Measurements from ENCODE around the gene TANK. TPM values are rescaled to one million over a fixed set of nuclear protein-coding genes. Genes with fewer than 3 reads are reported as not detected.
A peak's percentile ranks its signal among the peaks of the same experiment; 100 is the strongest.

TANK gene
- total RNA-seq, 1 donor from 2014 or later, result 150 TPM

DNA sequence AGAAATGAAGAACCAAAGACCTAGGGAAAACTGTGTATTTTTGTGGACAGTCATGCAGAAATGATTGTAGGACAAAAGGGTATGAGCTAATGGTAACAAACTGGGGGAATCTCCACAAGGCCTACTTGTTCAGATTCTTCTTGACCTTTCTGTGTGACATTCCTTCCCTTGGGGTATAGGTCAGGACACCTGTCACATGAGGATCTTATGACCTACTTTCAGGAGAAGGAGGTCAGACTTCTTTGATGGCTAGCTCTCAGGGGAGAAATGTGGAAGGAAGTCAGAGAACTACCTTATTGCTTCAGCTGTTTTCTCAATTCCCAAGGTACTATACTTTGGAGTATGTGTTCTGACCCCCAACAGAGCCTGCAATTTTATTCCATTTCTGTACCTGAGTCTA lies 40.7 kb upstream of the TANK start:
- POLR2A ChIA-PET, result no interaction called here
- Mint-ChIP-seq H3K27me3 (no peaks in the 10 kb centered on the region), H3K27ac (no peak overlapping the region), H3K9me3 (no peaks in the 10 kb centered on the region), H3K36me3 (ENCODE audit: low read depth) (no peaks in the 10 kb centered on the region), H3K4me1 (peaks cover 44% of the 10 kb centered on the region), H3K4me3 (no peak overlapping the region)
- ATAC-seq (ENCODE audit: low read depth), result no peak
- CTCF ChIA-PET, result interaction anchor here (1.0 to 1.9 kb wide), 2 partner anchors 17 to 56 kb away, joined by 3 to 6 read pairs; no protein-coding TSS in a partner anchor
- DNase-seq, result no peak
- intact Hi-C loops (cut with micrococcal nuclease), result no loop called here
- TF ChIP-seq, protein P1, sequence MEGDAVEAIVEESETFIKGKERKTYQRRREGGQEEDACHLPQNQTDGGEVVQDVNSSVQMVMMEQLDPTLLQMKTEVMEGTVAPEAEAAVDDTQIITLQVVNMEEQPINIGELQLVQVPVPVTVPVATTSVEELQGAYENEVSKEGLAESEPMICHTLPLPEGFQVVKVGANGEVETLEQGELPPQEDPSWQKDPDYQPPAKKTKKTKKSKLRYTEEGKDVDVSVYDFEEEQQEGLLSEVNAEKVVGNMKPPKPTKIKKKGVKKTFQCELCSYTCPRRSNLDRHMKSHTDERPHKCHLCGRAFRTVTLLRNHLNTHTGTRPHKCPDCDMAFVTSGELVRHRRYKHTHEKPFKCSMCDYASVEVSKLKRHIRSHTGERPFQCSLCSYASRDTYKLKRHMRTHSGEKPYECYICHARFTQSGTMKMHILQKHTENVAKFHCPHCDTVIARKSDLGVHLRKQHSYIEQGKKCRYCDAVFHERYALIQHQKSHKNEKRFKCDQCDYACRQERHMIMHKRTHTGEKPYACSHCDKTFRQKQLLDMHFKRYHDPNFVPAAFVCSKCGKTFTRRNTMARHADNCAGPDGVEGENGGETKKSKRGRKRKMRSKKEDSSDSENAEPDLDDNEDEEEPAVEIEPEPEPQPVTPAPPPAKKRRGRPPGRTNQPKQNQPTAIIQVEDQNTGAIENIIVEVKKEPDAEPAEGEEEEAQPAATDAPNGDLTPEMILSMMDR (IDR thresholded peaks at IDR 0.05), result no peak

GRCh38 chr2:161120775-161121174 lies 39.5 kb upstream of the TANK start:
- no peak overlapping the region for H3K4me3 Mint-ChIP-seq
- TF ChIP-seq, protein P1 (IDR thresholded peaks at IDR 0.05), result no peak
- POLR2A ChIA-PET, result no interaction called here
- DNase-seq (no peak), ATAC-seq (ENCODE audit: low read depth) (no peak)
- intact Hi-C loops (cut with micrococcal nuclease), result no loop called here
- peaks cover 46% of the 10 kb centered on the region for H3K4me1 Mint-ChIP-seq
- H3K27me3 Mint-ChIP-seq, result no peaks in the 10 kb centered on the region
- no peaks in the 10 kb centered on the region for H3K9me3 Mint-ChIP-seq
- no peaks in the 10 kb centered on the region for H3K36me3 Mint-ChIP-seq (ENCODE audit: low read depth)
- CTCF ChIA-PET, result no interaction called here
- H3K27ac Mint-ChIP-seq, result no peak overlapping the region

GRCh38 chr2:161121622-161122021 lies 38.6 kb upstream of the TANK start:
- DNase-seq (no peak), ATAC-seq (ENCODE audit: low read depth) (no peak)
- H3K4me3 Mint-ChIP-seq, result no peak overlapping the region
- CTCF ChIA-PET, result no interaction called here
- no peak overlapping the region for H3K27ac Mint-ChIP-seq
- POLR2A ChIA-PET, result no interaction called here
- TF ChIP-seq, protein P1 (IDR thresholded peaks at IDR 0.05), result no peak
- H3K4me1 Mint-ChIP-seq, result peaks cover 39% of the 10 kb centered on the region
- intact Hi-C loops (cut with micrococcal nuclease), result no loop called here
- no peaks in the 10 kb centered on the region for H3K36me3 Mint-ChIP-seq (ENCODE audit: low read depth)
- no peaks in the 10 kb centered on the region for H3K9me3 Mint-ChIP-seq
- H3K27me3 Mint-ChIP-seq, result no peaks in the 10 kb centered on the region

DNA sequence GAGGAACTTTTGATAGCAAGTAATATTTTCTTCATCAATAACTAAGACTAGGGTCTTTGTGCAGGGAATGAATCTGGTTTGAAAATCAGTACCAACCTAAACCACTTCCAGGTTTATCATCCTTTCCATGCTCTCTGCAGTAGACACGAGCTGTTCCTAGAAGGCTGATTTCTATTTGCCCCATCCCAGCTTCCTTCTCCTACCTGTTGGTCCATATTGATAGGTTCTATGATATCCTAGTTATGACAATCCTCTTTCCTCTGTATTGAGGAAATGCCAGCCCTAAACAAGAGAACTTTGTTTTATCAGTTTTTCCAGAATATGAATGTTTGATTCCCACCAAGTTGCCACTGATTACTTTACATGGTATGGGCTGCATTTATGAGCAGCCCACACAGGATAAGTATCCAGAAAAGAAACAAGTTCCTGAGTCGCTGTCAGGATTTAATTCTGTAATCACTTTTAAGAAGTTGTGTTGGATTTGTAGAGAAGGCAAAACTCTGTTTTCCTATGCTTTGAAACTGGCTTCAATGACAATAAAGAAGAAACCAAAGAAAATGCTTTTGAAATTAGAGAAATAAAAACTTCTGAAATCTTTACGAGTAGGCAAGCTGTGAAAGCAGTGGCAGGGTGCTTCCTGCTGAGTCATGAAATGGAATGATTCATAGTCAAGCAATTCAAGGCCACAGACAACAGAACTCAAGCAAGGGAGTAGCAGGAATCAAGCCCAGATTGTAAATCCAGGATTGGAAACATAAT lies 37.3 kb upstream of the TANK start:
- Mint-ChIP-seq H3K9me3 (no peaks in the 10 kb centered on the region), H3K4me1 (peaks cover 36% of the 10 kb centered on the region), H3K4me3 (no peak overlapping the region), H3K27me3 (no peaks in the 10 kb centered on the region), H3K36me3 (ENCODE audit: low read depth) (no peaks in the 10 kb centered on the region), H3K27ac (no peak overlapping the region)
- ChIA-PET CTCF (no interaction called here), POLR2A (interaction anchor here (0.5 kb wide), 1 partner anchor 10 kb away, joined by 4 read pairs; no protein-coding TSS in a partner anchor)
- TF ChIP-seq, protein P1 (IDR thresholded peaks at IDR 0.05), result no peak
- intact Hi-C loops (cut with micrococcal nuclease), result no loop called here
- DNase-seq, result no peak
- ATAC-seq (ENCODE audit: low read depth), result peak; percentile 41

GRCh38 chr2:161123531-161124030 lies 36.6 kb upstream of the TANK start:
- H3K4me3 Mint-ChIP-seq, result no peak overlapping the region
- CTCF ChIA-PET, result no interaction called here

More at GRCh38 chr2:161123531-161124030, 36.6 kb upstream of the TANK start:
- Mint-ChIP-seq H3K27ac (no peak overlapping the region), H3K9me3 (no peaks in the 10 kb centered on the region), H3K27me3 (no peaks in the 10 kb centered on the region), H3K4me1 (peaks cover 36% of the 10 kb centered on the region), H3K36me3 (ENCODE audit: low read depth) (no peaks in the 10 kb centered on the region)
- TF ChIP-seq, protein P1 (IDR thresholded peaks at IDR 0.05), result no peak
- DNase-seq (no peak), ATAC-seq (ENCODE audit: low read depth) (no peak)
- intact Hi-C loops (cut with micrococcal nuclease), result loop anchor here (1.0 to 2.0 kb wide), 2 partner anchors 13 to 19 kb away; no protein-coding TSS in a partner anchor
- POLR2A ChIA-PET, result interaction anchor here (1.1 to 1.6 kb wide), 2 partner anchors 11 to 35 kb away, joined by 5 read pairs; no protein-coding TSS in a partner anchor

All from activated B cell treated with CpG ODN at 0.5 μM for 24 hours (primary cell).